Spleen (tissue), 11 donors: Measurements from ENCODE around the gene CCDC73. TPM values are rescaled to one million over a fixed set of nuclear protein-coding genes. Genes with fewer than 3 reads are reported as not detected.

ENCODE experiments used
- DNase-seq: peaks from one replicate; pipeline ENCODE4 v3.0.0-alpha.2; 2020
- H3K27ac ChIP-seq, 8 donors: fragments of 200-600 bp; sonication (generic) in 7 of 8; 1 replicate in 4 of 8; 2 replicates in 4 of 8; pipeline versions ENCODE4 v1.5.0 to v1.8.0; 2016 to 2021; ENCODE audit warnings: inconsistent platforms in 4 of 8, mild to moderate bottlenecking in 4 of 8, moderate library complexity in 1 of 8
- H3K27me3 ChIP-seq, 7 donors: fragments of 200-600 bp; sonication (generic) in 6 of 7; replicated peaks in 1 of 7; 1 replicate in 4 of 7; 2 replicates in 3 of 7; pipeline versions ENCODE4 v1.5.0 to v1.8.0; 2016 to 2021; ENCODE audit warnings: inconsistent platforms in 3 of 7, mild to moderate bottlenecking in 1 of 7
- H3K36me3 ChIP-seq, 6 donors: fragments of 200-600 bp; sonication (generic) in 5 of 6; 1 replicate in 4 of 6; 2 replicates in 2 of 6; pipeline versions ENCODE4 v1.5.0 to v1.8.0; 2016 to 2021; ENCODE audit warnings: inconsistent platforms in 2 of 6
- H3K4me1 ChIP-seq, 6 donors: fragments of 200-600 bp; sonication (generic) in 5 of 6; 1 replicate in 3 of 6; 2 replicates in 3 of 6; pipeline versions ENCODE4 v1.5.0 to v1.8.0; 2016 to 2021; ENCODE audit warnings: inconsistent platforms in 3 of 6
- H3K4me3 ChIP-seq, 8 donors: fragments of 200-600 bp; sonication (generic) in 7 of 8; 1 replicate in 4 of 8; 2 replicates in 4 of 8; pipeline versions ENCODE4 v1.5.0 to v1.8.0; 2016 to 2021; ENCODE audit warnings: inconsistent platforms in 4 of 8, mild to moderate bottlenecking in 4 of 8, moderate library complexity in 2 of 8
- H3K9me3 ChIP-seq, 8 donors: fragments of 200-600 bp; sonication (generic) in 7 of 8; 1 replicate in 4 of 8; 2 replicates in 4 of 8; pipeline versions ENCODE4 v1.5.0 to v1.8.0; 2016 to 2021; ENCODE audit warnings: inconsistent platforms in 4 of 8
- CTCF ChIP-seq, 11 experiments: fragments of 200-600 bp in 7 of 11; fragments of 450-650 bp in 4 of 11; sonication (generic) in 4 of 11; IDR thresholded peaks in 8 of 11; conservative IDR thresholded peaks in 3 of 11; 1 replicate in 7 of 11; 2 replicates in 4 of 11; pipeline versions ENCODE4 v1.4.0 to v1.8.0; 2016 to 2021; ENCODE audit warnings: antibody characterized with exemption in 11 of 11, inconsistent platforms in 4 of 11, mild to moderate bottlenecking in 1 of 11
- POLR2A ChIP-seq, 3 donors: fragments of 450-650 bp; IDR thresholded peaks; one replicate each; pipeline ENCODE4 v1.5.1; 2017; ENCODE audit warnings: antibody characterized with exemption in 3 of 3, mild to moderate bottlenecking in 1 of 3
- POLR2AphosphoS5 ChIP-seq, 3 donors: sonication (generic); formaldehyde crosslinking; IDR thresholded peaks; one replicate each; pipeline ENCODE4 v1.5.1; 2017; ENCODE audit warnings: antibody characterized with exemption in 3 of 3
- WGBS, 5 donors: extraction: QIAGEN DNeasy Blood & Tissue Kit in 3 of 5; methylation state at CpG; one replicate each; pipeline versions ENCODE4 v1.1.5 to v1.1.7; 2013 to 2018; 5-methylcytosine and 5-hydroxymethylcytosine counted together
- intact Hi-C: fragments of 100-400 bp; cut with DNase I; formaldehyde crosslinking; loops from one replicate; pipeline ENCODE4 v1.15.0; 2023; ENCODE audit warnings: low total_unique reads
- polyA plus RNA-seq, 3 donors: library from polyadenylated mRNA; stranded (reverse); fragments of 200-250 nt; gene quantifications; one replicate each; pipeline ENCODE4 v1.2.1, GENCODE V29; 2013
- total RNA-seq, 7 donors: library from RNA; depleted of rRNA in 3 of 7; stranded (reverse); fragments of >200 nt in 3 of 7; fragmentation: NEBNext Ultra II Directional in 4 of 7; extraction: Animal tissue kit (Norgen Biotek cat#: 25700) in 4 of 7; gene quantifications; one replicate each; pipeline versions ENCODE4 v1.1.0 to v1.2.1, GENCODE V29; 2016 to 2021
- donor health status: healthy with polysubstance abuse.
- donor health status: DM: no; HTN: no; CAD: no; lungs with moderate emphysema.
- donor health status: DM: no; HTN: no; CAD: no.
- donor health status: Bipolar disorder and iron deficiency.
- donor health status: healthy.
- donor health status: DM: no; HTN: no; CAD: no.
- donor health status: DM: yes; HTN: yes; CAD: no.

The CCDC73 gene
- total and polyA plus RNA-seq, 10 donors: 0.16 to 2.1 (median 0.51) TPM; not detected in 1

GRCh38 chr11:32671051-32671450 lies 123.4 kb downstream of the CCDC73 start:
- H3K27ac ChIP-seq: no peak overlapping the region
- no peak overlapping the region for H3K4me3 ChIP-seq
- intact Hi-C loops: no loop called here
- H3K27me3 ChIP-seq: peaks cover 0 to 8% (median 0%) of the 10 kb centered on the region in 7 donors
- H3K36me3 ChIP-seq: no peaks in the 10 kb centered on the region
- 81 to 93% (median 90%) methylated on average over 1 of the region's 1 CpG for WGBS, 5 donors
- peaks cover 0 to 20% (median 11%) of the 10 kb centered on the region in 8 donors for H3K9me3 ChIP-seq
- DNase-seq: no peak
- no peak for TF ChIP-seq POLR2AphosphoS5 (IDR thresholded peaks at IDR 0.05)
- no peak for TF ChIP-seq CTCF (IDR thresholded peaks at IDR 0.05 in 8 of 11, conservative IDR thresholded peaks at IDR 0.05 in 3 of 11)
- no peak for TF ChIP-seq POLR2A (IDR thresholded peaks at IDR 0.05)
- H3K4me1 ChIP-seq: no peaks in the 10 kb centered on the region

GRCh38 chr11:32659672-32660071 lies 134.8 kb downstream of the CCDC73 start:
- intact Hi-C loops: no loop called here
- H3K36me3 ChIP-seq: no peaks in the 10 kb centered on the region
- TF ChIP-seq POLR2A (IDR thresholded peaks at IDR 0.05) (no peak), CTCF (IDR thresholded peaks at IDR 0.05 in 8 of 11, conservative IDR thresholded peaks at IDR 0.05 in 3 of 11) (no peak), POLR2AphosphoS5 (IDR thresholded peaks at IDR 0.05) (no peak)
- no peaks in the 10 kb centered on the region for H3K27me3 ChIP-seq
- H3K4me3 ChIP-seq: no peak overlapping the region
- DNase-seq: no peak
- peaks cover 0 to 8% (median 0%) of the 10 kb centered on the region in 8 donors for H3K9me3 ChIP-seq
- WGBS, 5 donors: 87 to 91% (median 88%) methylated on average over 2 of the region's 2 CpGs
- H3K4me1 ChIP-seq: no peaks in the 10 kb centered on the region
- no peak overlapping the region for H3K27ac ChIP-seq

- TF ChIP-seq POLR2A (IDR thresholded peaks at IDR 0.05): no peak
- TF ChIP-seq POLR2AphosphoS5 (IDR thresholded peaks at IDR 0.05): no peak
- no peak for TF ChIP-seq CTCF (IDR thresholded peaks at IDR 0.05 in 8 of 11, conservative IDR thresholded peaks at IDR 0.05 in 3 of 11)
- no peaks in the 10 kb centered on the region for H3K4me1 ChIP-seq
- H3K4me3 ChIP-seq: no peak overlapping the region
- intact Hi-C loops: no loop called here
- WGBS, 5 donors: 63 to 85% (median 81%) methylated on average over 2 of the region's 2 CpGs
- DNase-seq: no peak
- peaks cover 0 to 8% (median 0%) of the 10 kb centered on the region in 8 donors for H3K9me3 ChIP-seq
- H3K27me3 ChIP-seq: no peaks in the 10 kb centered on the region
- no peaks in the 10 kb centered on the region for H3K36me3 ChIP-seq
- H3K27ac ChIP-seq: no peak overlapping the region
Observed at GRCh38 chr11:32658639-32659406, 135.6 kb downstream of the CCDC73 start.

- no peak overlapping the region for H3K4me3 ChIP-seq
- WGBS, 5 donors: 43 to 71% (median 56%) methylated on average over 1 of the region's 1 CpG
Observed at GRCh38 chr11:32643526-32643925, 150.9 kb downstream of the CCDC73 start.

More at GRCh38 chr11:32643526-32643925, 150.9 kb downstream of the CCDC73 start:
- Histone ChIP-seq H3K27me3 (no peaks in the 10 kb centered on the region), H3K9me3 (no peaks in the 10 kb centered on the region), H3K4me1 (no peaks in the 10 kb centered on the region), H3K27ac (no peak overlapping the region), H3K36me3 (no peaks in the 10 kb centered on the region)
- DNase-seq: no peak
- TF ChIP-seq CTCF (IDR thresholded peaks at IDR 0.05 in 8 of 11, conservative IDR thresholded peaks at IDR 0.05 in 3 of 11) (no peak), POLR2A (IDR thresholded peaks at IDR 0.05) (no peak), POLR2AphosphoS5 (IDR thresholded peaks at IDR 0.05) (no peak)
- intact Hi-C loops: no loop called here
